GM20000 (cell line): Measurements from ENCODE around the gene ARVCF.

Source experiments
- DNase-seq: peaks from one replicate; pipeline ENCODE4 v3.0.0; 2012; ENCODE audit warnings: low spot score
- CTCF ChIP-seq: IDR thresholded peaks from 2 replicates; pipeline ENCODE4 v1.5.1; 2012; ENCODE audit warnings: mild to moderate bottlenecking, control low read depth; ENCODE audit errors: extremely low read depth, missing control alignments

The ARVCF gene

GRCh38 chr22:19983741-19984140, 32.9 kb downstream of the ARVCF start:
- DNase-seq: no peak
- TF ChIP-seq CTCF: no peak

GRCh38 chr22:19982991-19983578, 33.5 kb downstream of the ARVCF start:
- no peak for TF ChIP-seq CTCF
- DNase-seq: no peak

- no peak for TF ChIP-seq CTCF
- no peak for DNase-seq
These were observed 34.4 kb downstream of the ARVCF start for GRCh38 chr22:19981961-19982920.

GRCh38 chr22:19981171-19981960, 35.3 kb downstream of the ARVCF start:
- no peak for DNase-seq
- no peak for TF ChIP-seq CTCF

GRCh38 chr22:19980766-19981165, 35.9 kb downstream of the ARVCF start:
- TF ChIP-seq CTCF: no peak
- no peak for DNase-seq

GRCh38 chr22:19979712-19980493, 36.7 kb downstream of the ARVCF start:
- no peak for DNase-seq

More at GRCh38 chr22:19979712-19980493, 36.7 kb downstream of the ARVCF start:
- no peak for TF ChIP-seq CTCF
